ENCODE data around the gene TMEM61.

- TF ChIP-seq, protein P1, sequence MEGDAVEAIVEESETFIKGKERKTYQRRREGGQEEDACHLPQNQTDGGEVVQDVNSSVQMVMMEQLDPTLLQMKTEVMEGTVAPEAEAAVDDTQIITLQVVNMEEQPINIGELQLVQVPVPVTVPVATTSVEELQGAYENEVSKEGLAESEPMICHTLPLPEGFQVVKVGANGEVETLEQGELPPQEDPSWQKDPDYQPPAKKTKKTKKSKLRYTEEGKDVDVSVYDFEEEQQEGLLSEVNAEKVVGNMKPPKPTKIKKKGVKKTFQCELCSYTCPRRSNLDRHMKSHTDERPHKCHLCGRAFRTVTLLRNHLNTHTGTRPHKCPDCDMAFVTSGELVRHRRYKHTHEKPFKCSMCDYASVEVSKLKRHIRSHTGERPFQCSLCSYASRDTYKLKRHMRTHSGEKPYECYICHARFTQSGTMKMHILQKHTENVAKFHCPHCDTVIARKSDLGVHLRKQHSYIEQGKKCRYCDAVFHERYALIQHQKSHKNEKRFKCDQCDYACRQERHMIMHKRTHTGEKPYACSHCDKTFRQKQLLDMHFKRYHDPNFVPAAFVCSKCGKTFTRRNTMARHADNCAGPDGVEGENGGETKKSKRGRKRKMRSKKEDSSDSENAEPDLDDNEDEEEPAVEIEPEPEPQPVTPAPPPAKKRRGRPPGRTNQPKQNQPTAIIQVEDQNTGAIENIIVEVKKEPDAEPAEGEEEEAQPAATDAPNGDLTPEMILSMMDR (conservative IDR thresholded peaks at IDR 0.05): no peak
- no peak for TF ChIP-seq EZH2 (IDR thresholded peaks at IDR 0.05; ENCODE audit: low read depth)
Measured at GRCh38 chr1:54978528-54979326, 1.7 kb upstream of the TMEM61 start.
